HG03135 (cell line): ENCODE measurements around the gene UBE2D2.
A peak's percentile ranks its signal among the peaks of the same experiment; 100 is the strongest.

Experiments
- ATAC-seq: cut with Tn5 transposase; IDR thresholded peaks from one replicate; pipeline ENCODE4 v1.9.1; 2021; ENCODE audit warnings: mild to moderate bottlenecking, moderate library complexity; ENCODE audit not compliant: unreplicated experiment

UBE2D2 gene

DNA sequence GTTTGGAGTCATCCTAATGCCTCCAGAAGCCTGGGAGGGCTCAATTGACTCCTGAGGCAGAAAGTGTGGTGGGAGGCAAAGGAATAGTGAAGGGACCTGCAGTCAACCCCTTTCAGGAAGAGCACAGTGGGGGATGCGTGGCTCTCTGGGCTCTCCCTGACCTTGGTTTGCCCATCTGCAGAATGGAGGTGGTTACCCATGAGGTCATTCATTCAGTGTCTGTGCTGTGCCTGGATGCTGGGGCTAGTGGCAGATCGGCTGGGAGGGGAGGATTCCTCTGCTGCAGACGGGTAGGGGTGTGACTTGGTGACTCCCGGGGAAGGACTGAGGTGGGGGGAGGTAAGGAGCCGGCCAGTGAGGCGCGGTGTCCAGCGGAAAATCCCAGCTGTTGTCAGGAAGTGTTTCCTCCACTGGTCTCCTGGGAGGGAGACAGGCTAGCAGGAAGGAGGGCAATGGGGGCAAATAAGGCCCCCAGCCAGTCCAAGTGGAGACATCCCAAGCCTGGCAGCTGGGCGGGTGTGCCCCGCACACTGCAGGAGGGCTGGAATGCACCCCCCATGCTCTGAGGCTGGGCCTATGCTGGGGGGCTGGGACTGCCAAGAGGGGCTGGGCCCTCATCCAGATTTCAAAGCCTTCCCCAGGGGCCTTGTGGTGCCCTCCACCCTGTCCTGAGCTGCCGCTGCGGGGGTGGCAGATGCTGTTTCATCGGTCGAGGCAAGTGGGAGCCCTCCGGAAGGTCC lies 98.0 kb downstream of the UBE2D2 start:
- no peak for ATAC-seq

DNA sequence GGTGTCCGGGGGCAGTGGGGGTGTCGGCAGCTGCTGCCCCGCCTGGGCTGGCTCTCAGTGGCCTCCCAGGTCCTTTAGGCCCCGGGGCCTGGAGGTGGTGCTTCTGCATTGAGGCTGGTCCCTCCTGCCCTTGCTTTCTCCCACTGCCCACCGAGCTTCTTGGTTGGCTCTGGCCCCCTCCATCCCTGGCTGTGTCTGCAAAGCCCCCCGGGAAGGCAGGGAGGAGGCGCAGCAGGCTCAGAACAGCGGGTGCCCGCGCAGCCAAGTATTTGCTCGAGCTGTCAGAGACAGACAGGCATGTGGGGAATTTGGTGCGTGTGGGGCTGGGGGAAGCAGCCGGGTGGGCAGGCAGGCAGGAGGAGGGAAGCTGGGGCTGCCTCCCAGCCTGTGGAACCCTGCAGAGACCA lies 98.6 kb downstream of the UBE2D2 start:
- no peak for ATAC-seq

DNA sequence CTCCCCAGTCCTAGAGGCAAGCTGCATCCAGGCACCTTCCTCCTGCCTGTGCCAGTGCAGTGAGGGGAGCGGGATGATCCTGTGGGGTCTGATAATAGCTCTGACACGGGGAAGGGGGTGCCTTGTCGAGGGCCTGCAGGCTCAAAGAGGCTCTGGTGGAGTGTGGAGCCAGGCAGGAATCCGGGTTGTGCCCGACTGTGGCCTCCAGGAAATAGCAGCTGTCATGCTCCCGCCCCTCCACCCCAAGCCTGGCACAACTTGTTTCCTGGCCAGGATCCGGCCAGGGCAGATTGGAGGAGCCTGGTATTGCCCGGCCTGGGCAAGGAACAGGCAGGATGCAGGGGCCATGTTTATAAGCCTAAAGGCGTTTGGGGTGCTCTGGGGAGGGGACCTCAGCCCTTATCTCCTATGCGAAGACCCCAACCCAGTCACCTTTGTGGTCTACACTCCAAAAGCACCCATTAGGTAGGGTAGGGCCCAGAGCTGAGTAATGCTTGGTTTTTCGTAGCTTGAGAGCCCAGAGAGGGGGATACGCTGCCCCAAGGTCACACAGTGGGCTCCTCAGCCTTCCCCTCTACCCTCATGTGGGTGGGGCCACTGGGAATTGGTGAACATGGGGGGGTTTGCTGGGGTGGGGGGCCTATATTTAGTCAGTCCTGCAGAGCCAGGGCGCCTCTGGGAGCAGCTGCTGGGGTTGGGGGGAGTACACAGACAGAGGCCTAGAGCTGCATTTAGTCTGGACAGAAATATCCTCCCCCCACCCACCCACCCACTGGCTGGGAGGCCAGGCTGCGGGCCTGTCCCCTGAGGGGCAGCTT lies 99.2 kb downstream of the UBE2D2 start:
- ATAC-seq = no peak

DNA sequence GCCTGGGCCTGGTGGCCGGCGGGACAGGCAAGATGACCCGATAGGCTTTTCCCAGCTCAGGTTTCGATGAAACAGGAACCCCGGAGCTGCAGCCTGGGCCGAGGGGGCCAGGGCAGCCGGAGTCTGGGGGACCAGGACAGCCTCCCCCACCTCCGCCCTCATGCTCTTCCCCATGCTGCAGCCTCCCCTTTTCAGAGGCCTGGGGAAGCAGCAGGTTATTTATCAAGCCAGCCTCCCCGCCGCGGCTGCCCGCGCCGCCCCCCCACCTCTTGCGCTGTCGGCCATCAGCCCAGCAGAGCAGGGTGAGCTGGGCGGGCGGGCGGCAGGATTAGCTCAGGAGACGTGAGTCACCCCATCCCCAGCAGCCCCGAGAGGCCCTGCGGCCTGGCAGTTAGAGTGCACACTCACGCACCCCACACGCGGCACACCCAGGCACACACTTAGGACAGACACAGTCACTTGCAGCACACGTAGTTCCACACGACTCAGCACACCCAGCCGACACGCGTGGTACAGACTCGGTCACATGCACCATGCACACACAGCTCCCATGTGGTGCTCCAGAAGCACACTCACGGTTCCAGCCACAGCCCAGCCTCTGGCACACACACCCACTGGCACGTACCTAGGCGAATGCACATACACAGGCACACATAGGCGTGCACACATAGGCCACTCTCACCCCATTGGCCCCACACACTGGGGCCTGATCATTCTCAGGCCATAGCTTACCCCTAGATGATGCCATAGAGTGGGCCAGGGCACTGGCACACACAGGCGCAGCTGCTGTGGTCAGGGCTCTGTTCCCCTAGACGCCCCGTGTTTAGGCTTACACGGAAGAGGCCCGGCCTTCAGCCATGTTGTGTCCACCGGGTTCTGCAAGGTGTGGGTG lies 100.0 kb downstream of the UBE2D2 start:
- no peak for ATAC-seq

DNA sequence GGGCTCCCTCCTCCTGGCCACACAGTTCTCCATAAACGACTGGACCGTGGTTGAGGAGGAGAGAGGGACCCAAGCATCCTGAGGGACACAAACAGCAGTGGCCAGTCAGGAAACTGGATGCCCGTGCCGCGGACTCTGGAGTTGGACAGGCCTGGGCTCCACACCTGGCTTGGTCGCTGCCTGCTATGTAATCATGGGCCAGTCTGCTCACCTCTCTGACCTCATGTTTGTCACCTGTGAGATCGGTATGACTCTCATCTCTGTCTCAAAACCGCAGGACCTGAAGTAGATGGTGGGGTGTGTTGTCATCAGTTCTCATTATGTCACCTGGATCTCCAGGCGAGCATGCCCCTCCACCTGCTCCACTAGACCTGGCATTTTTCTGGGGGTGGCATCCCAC lies 101.5 kb downstream of the UBE2D2 start:
- no peak for ATAC-seq

DNA sequence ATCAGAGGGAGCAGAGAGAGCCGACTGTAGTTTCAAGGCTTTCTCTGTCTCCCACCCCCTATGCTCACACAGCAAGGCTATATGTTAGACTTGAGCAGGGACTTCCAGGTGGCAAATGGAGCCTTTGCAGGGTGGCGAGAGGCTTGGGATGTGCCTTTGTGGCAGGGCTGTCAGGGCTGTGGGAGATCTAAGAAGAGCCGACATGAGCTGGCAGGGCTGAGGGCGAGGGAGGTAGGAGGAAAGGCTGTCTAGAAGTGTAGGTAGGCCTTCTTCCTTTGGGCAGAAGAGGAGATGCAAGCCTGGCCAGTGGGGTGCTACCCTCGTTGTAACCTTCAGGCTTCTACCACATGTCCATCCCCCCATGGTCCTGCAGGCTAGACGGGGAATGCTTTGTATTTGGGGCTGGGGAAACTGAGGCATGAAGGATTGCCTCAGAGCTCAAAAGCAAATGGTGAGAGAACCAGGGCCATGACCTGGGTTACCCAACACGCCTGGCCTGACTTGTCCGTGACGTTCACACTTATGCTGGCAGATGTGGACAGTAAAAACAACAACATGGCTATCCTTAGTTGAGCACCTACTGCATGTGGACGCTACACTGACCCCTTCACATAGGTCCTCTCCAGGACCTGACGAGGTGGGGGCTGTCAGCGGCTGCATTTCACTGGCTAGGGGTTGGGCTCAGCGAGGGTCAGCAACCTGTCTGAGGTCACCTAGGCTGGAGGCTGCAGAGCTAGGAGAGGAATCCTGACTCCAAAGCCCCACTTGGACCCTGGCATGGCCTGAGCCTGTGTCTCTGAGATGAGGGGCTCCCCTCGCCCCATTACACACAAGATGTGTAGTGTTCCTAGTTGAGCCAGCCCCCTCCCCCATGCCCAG lies 102.3 kb downstream of the UBE2D2 start:
- ATAC-seq = no peak

DNA sequence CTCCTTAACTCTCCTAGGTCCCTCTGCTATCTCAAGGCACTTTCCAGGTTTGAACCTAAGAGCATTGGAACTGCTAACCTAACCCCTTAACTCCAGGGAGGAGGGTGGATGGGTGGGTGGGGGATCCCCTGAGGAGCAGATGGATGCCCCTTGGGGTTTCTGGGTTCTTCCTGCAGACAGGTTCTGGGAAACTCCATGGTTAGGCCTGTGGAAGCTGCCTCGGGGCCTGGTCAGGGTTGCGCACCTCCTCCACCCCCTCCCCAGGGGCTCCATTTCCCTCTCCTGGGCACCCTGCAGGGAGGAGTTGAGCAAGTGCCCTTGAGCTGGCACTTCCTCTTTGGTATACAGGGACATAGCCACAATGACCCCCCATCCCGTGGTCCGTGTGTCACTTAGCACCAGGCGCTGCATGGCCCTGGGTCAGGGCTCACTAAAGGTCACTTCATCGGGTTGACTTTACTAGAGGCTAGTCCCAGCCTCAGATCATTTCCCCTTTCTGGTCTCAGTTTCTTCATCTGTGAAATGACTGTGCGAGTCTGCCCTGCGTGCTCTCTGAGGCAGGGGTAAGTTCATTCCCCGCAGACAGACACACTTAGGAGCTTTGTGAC lies 103.1 kb downstream of the UBE2D2 start:
- ATAC-seq = no peak

DNA sequence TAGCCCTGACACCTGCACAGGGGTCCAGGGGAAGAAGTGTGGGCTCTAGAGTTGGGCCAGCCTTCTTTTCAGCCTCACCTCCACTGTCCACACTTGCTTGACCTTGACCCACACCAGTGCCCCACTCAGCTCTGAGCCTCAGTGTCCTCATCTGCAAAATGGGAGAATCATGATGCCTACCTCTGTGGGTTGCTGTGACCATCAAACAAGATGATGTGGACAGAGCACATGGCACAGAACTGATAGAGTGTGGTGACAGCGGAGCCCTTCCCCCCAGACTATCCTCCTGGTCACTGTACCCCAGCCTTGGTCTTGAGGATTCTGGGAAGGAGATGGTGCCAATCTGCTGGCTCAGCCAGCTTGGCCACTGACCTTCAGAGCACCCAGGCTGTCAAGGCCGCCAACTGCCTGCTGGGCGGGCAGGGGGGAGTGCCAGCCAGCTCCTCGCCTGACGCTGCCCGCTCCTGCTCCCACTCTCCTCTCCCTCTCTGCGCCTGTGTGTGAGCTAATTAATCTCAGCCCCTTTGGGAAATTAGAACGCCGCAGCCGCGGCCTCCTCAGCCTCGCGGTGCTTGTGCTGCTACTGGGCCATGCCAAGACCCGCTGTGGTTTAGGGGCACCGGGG lies 103.7 kb downstream of the UBE2D2 start:
- ATAC-seq = no peak

DNA sequence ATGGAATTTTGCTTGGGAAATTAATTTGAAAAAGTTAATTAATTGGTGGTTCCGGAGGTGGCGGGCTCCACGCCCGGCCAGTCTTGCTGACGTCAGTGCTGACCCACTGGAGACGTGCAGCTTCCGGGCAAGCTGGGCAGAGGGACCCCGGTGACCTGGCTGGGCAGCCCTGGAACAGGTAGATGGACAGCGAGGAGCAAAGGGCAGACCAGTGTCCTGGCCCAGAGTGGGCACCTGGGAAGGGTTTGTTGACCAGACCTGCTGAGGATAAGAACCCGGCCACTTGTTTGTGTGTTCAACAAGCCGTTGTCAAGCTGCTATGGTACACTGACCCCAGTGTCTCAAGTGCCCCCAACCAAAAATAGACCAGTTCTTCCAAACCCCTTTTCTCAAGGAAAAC lies 104.5 kb downstream of the UBE2D2 start:
- ATAC-seq = no peak

DNA sequence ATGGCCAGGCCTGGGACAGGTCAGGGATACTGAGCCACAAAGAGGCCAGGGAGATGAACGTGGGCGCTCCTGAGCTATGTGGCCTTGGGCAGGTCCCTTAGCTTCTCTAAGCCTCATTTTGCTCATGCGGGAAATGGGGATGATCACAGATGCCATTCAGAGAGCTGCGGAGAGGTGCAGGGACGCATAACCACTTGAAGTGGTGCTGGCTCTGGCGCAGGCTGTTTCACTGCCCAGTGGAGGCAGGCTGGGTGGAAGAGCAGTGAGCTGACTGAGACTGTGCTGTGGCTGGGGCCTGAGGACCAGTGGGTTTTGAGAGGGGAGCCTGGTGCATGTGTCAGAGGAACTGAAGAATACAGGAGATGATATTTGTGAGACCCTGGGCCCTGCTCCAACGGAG lies 105.4 kb downstream of the UBE2D2 start:
- ATAC-seq = no peak

DNA sequence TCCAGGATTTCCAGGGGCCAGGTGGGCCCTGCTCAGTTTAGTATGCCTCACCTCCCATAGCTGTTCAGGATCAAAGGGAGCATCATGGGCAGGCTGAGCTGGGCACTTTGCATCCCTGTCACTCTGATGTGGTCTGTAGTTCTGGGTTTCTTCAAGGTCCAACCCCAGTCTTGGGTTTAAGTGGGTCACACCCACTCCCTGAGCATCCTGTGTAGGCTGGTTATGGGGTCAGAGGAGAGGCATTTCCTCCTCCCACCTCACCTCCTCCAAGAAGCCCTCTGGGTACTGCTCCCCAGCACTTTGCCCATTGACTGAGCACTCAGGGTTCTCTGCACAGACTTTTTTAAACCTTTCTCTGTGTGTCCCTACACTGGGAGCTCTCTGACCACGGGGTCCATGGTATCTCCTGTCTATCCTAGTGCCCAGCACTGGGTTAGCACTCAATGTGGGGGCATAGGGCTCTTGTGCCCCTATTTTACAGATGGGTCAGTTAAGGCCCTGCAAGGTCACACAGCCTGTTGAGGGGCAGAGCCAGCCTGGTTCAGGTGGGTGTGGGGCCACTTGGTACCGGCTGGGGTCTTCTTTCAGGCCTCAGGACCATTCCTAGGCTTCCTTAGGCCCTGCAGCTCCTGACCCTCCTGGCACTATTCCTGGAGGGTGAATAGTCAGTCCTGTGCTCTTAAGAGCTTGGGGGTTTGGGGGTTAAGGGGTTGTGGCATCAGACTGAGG lies 106.0 kb downstream of the UBE2D2 start:
- no peak for ATAC-seq

DNA sequence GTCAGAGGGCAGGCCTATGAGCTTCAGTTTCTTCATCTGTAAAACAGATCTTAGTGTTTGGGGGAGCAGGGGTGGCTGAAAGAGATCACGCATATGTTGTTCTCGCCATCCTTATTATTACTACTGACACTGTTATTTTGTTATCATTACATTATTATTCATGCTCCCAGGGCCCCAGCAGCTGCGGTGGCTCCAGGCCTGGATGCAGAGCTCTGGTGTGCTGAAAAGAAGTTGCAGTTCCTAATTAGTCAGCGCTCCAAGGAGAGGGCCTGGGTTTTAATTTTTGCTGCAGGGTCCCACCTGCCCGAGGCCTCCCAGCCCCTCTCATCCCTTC lies 106.6 kb downstream of the UBE2D2 start:
- no peak for ATAC-seq

DNA sequence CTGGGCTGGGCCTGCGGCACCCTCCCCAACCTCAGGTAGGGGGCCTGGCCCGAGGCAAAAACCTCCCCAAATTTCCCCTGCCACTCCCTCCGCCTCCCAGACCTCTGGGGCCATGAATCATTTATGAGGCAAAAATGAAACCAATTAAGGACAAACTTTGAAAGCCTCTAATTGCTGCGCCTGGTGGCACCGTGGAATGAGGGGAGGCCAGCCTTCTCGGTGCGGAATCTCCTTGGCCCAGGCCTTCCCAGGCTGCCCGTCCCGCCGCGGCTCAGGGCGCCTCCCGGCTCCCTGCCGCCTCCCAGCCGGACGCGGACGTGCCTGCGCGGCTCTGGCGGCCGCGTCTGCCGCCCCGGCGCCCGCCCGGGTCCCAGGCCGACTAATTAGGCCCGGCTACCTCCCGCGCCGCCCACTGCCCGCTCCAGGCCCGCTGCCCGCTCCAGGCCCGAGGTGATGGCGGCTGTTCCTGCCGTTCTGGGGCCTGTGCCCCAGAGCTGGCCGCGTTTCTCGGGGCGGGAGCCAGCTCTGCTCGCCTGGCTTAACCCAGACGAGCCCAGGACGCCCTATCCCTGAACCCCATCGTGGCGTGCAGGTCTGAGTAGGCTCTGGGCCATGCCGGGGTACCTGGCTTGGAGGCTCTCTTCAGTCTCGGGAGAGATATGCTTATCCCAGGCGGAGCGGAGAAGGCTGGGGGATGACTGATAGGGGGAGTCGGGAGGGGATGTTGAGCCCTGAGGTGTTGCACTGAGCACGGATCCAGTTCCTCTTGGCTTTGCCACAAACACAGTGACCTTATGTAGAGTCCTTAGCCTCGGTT lies 107.1 kb downstream of the UBE2D2 start:
- no peak for ATAC-seq

DNA sequence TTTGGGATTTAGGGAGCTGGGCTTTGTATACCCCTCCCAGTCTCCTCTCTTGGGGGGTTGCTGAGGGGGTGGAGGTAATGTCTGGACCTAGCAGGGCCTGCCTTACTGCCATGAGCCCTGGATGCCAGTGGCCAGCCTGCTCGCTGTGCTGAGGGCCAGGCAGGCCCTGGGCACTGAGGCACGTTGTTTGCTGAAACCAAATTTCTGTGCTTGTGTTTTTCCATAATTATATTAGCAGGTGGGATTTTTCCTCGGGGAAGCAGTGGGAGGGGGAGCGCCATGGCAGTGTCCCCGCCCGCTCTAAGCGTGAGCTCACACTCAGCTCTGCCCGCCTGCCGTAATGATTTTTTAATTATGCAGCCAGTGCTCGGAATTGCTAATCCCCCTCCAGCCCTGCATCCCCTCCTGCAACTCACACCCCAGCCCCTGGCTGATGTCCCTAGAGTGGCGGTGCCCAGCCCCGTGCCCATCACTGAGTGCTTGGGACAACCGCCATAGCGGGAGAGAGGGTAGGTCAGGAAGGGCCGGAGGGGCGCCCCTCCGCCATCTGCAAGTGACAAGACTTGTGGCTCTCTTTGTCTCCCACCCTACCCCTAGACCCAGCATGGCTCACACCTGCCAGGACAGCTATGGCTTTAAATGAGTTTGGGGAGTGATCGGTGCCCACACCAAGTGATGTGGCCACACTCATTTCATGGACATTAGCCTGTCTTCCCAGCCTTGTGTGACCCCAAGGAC lies 108.0 kb downstream of the UBE2D2 start:
- no peak for ATAC-seq

DNA sequence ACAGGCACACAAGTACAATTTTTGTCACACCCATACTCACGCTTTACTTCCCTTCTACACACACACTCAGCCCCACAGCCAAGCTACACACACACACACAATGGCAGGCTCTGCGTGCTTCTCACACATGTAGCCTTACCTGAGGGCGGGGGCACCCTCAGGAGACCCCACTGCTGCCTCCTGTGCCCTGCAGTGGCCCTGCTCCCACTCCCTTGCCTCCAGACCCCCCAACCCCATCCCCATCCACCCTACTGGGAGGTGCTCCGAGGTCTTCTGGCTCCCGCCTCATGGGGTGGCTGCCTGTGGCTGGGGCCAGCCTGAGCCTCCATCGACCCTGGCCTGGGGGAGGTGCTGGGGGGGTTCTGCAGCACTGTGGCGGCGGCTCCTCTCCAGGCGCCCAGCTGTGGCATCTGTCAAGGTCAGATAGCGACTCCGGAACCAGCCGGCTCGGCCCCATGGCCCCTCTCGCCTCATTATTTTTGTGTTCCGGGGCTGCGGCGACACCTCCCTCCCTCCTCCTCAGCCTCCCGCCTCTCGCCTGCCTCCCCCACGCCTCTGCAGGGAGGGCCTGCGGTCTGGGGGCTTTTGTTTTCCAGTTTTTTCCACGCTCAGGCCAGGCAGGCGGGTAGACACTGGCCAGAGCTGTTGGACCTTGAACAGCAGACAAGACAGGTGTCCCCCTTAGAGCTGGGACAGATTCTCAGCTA lies 108.7 kb downstream of the UBE2D2 start:
- ATAC-seq = peak; percentile 25

DNA sequence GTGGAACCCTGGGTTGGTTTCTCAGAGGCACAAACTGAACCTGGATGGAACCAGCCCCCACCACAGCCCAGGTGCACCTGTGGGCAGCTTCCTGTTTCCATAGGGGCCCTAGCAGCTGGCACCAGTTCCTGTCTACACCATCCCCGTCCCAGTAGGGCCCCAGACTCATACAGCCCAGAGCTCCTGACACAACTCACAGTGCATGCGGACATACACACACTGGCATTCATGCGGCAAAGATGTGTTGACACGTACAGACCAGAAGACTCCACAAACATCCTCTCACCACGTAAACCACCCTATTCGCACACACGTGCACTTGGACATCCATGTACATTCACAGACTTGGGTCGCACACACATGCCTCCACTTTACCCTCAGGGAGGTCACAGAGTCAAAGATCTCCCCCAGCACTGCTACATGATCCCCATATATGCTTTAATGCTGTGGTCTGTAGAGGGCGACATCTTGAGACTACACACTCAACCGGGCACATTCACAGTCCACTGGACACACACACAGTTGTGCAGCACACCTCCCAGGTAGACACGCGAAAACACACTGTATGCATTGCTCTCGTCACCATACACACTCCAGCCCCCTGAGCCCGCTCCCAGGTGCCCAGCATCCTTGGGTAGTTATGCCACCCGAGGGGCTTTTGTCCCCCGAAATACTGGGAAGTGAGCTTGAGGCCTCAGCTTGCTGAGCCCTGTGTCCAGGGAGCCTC lies 109.4 kb downstream of the UBE2D2 start:
- peak; percentile 45 for ATAC-seq
